Endothelial cell of umbilical vein (primary cell): Measurements from ENCODE around the gene SH3TC1. TPM values are rescaled to one million over a fixed set of nuclear protein-coding genes. Genes with fewer than 3 reads are reported as not detected.

Experiments used
- BruUV-seq: library from RNA; stranded (reverse); fragments of 400-500 nt; replicated peaks from 2 replicates; lab custom pipeline; 2021; lab: Mats Ljungman, UMichigan
- CTCF ChIA-PET: fragments of 300-600, 350-600 bp; sonication (Branson Sonifier 250); formaldehyde crosslinking; loops from one replicate; lab custom pipeline; 2021; ENCODE audit warnings: antibody characterized with exemption, inconsistent platforms; lab: Charles Lee
- POLR2A ChIA-PET: fragments of 300-600, 350-600 bp; sonication (Branson Sonifier 250); formaldehyde crosslinking; loops from one replicate; lab custom pipeline; 2021; ENCODE audit warnings: antibody characterized with exemption, inconsistent platforms; lab: Charles Lee
- DNase-seq: peaks from one replicate; pipeline ENCODE4 v3.0.0-alpha.2; 2011; ENCODE audit warnings: low read depth, low spot score
- FAIRE-seq: peaks from 2 replicates; lab custom pipeline; 2011; peaks lifted over from hg19 to GRCh38; lab: Jason Lieb, UNC
- H2AFZ ChIP-seq: 2 replicates; pipeline ENCODE4 v1.6.0; 2012; ENCODE audit warnings: low read depth, low read length, control low read depth, inconsistent platforms
- H3K27ac ChIP-seq: 2 replicates; pipeline ENCODE4 v1.5.1; 2011; ENCODE audit warnings: low read depth, mild to moderate bottlenecking, control low read depth, low read length, moderate library complexity; ENCODE audit not compliant: insufficient read depth
- H3K27me3 ChIP-seq, 2 experiments: 2 replicates each; pipeline versions ENCODE4 v1.6.0 to v1.6.1; 2011; ENCODE audit warnings: low read length in 2 of 2, mixed read lengths in 1 of 2; ENCODE audit not compliant: control insufficient read depth in 2 of 2, insufficient read depth in 2 of 2
- H3K36me3 ChIP-seq, 2 experiments: 2 replicates in 1 of 2; 3 replicates in 1 of 2; pipeline ENCODE4 v1.5.1; 2011; ENCODE audit warnings: low read length in 2 of 2, mild to moderate bottlenecking in 1 of 2, moderate library complexity in 1 of 2; ENCODE audit not compliant: control insufficient read depth in 2 of 2, insufficient read depth in 2 of 2; ENCODE audit errors: extremely low read depth in 1 of 2
- H3K4me1 ChIP-seq: 3 replicates; pipeline ENCODE4 v1.5.1; 2011; ENCODE audit warnings: mild to moderate bottlenecking, low read length; ENCODE audit not compliant: control insufficient read depth, insufficient read depth; ENCODE audit errors: extremely low read depth
- H3K4me2 ChIP-seq: 2 replicates; pipeline ENCODE4 v1.6.1; 2011; ENCODE audit warnings: low read length, control low read depth, mixed read lengths; ENCODE audit not compliant: insufficient read depth
- H3K4me3 ChIP-seq, 3 experiments: fragments of 200-600 bp in 1 of 3; sonication (generic), shearing (Covaris generic) in 1 of 3; replicated peaks in 1 of 3; 2 replicates each; pipeline ENCODE4 v1.5.1; 2011 to 2016; ENCODE audit warnings: control low read depth in 3 of 3, low read length in 3 of 3, mild to moderate bottlenecking in 2 of 3, inconsistent platforms in 1 of 3, low read depth in 1 of 3, moderate library complexity in 1 of 3; ENCODE audit not compliant: insufficient read depth in 1 of 3
- H3K79me2 ChIP-seq: 2 replicates; pipeline ENCODE4 v1.6.0; 2012; ENCODE audit warnings: low read length, inconsistent platforms; ENCODE audit not compliant: control insufficient read depth, insufficient read depth
- H3K9ac ChIP-seq: replicated peaks from 2 replicates; pipeline ENCODE3; 2011; ENCODE audit warnings: low read length, control low read depth; ENCODE audit not compliant: insufficient read depth; ENCODE audit errors: extremely low read depth
- H3K9me1 ChIP-seq: replicated peaks from 3 replicates; pipeline ENCODE4 v1.6.0; 2011; ENCODE audit warnings: mild to moderate bottlenecking, low read length; ENCODE audit not compliant: control insufficient read depth, insufficient read depth; ENCODE audit errors: extremely low read depth
- H3K9me3 ChIP-seq: replicated peaks from 2 replicates; pipeline ENCODE4 v1.5.1; 2012; ENCODE audit warnings: low read length, inconsistent platforms; ENCODE audit not compliant: control insufficient read depth, insufficient read depth
- H4K20me1 ChIP-seq: replicated peaks from 2 replicates; pipeline ENCODE3; 2011; ENCODE audit warnings: mild to moderate bottlenecking, low read length; ENCODE audit not compliant: control insufficient read depth, insufficient read depth; ENCODE audit errors: extremely low read depth
- CTCF ChIP-seq, 2 donors: IDR thresholded peaks; 1 replicate in 1 of 2; 2 replicates in 1 of 2; pipeline ENCODE4 v1.5.1; 2011; ENCODE audit warnings: low read length in 2 of 2, mild to moderate bottlenecking in 2 of 2, moderate library complexity in 2 of 2, control low read depth in 1 of 2, inconsistent platforms in 1 of 2, low read depth in 1 of 2; ENCODE audit not compliant: insufficient read depth in 1 of 2; ENCODE audit errors: extremely low read depth in 1 of 2
- EZH2 ChIP-seq: IDR thresholded peaks from 2 replicates; pipeline ENCODE4 v1.6.1; 2012; ENCODE audit warnings: borderline replicate concordance, low read depth, mild to moderate bottlenecking, moderate library complexity, low read length, inconsistent platforms; ENCODE audit not compliant: severe bottlenecking
- FOS ChIP-seq: IDR thresholded peaks from 2 replicates; pipeline ENCODE4 v1.6.1; 2011; ENCODE audit warnings: mild to moderate bottlenecking, low read length, moderate library complexity, borderline replicate concordance; ENCODE audit not compliant: insufficient read depth
- GATA2 ChIP-seq: IDR thresholded peaks from 2 replicates; pipeline ENCODE4 v1.7.0; 2011; ENCODE audit warnings: low read depth, mild to moderate bottlenecking, moderate library complexity, mixed read lengths, low read length; ENCODE audit not compliant: insufficient read length, insufficient read depth
- JUN ChIP-seq: IDR thresholded peaks from 2 replicates; pipeline ENCODE4 v1.6.1; 2011; ENCODE audit warnings: borderline replicate concordance, low read depth; ENCODE audit not compliant: insufficient read length, insufficient read depth
- MYC ChIP-seq: IDR thresholded peaks from one replicate; pipeline ENCODE4 v1.6.1; 2011; ENCODE audit warnings: mild to moderate bottlenecking, low read depth, low read length
- dilution Hi-C: fragments of 300-500 bp; cut with MboI; formaldehyde crosslinking; loops from one replicate; pipeline ENCODE4 v1.15.0; 2019; ENCODE audit warnings: low sequenced_read_pairs; ENCODE audit not compliant: extremely low pct_ligation_motif_present
- intact Hi-C: fragments of 100-400 bp; cut with micrococcal nuclease; formaldehyde crosslinking; loops from one replicate; pipeline ENCODE4 v1.10.0; 2022
- polyA plus RNA-seq, 4 experiments: library from polyadenylated mRNA; depleted of rRNA in 3 of 4; stranded (reverse) in 3 of 4; unstranded in 1 of 4; fragments of >200 nt; gene quantifications; 2 replicates each; pipeline versions ENCODE4 v1.2.1 to v1.2.3, GENCODE V29; 2011 to 2012; ENCODE audit warnings: missing spikeins in 1 of 4
- total RNA-seq: library from RNA; stranded (reverse); gene quantifications from 2 replicates; pipeline ENCODE4 v1.2.3, GENCODE V29; 2021

The SH3TC1 gene
- total and polyA plus RNA-seq, 2 donors (not counting 3 experiments of a cell fraction or from before 2014, with no cell fraction given) = 96.5 to 192 TPM

GRCh38 chr4:8230891-8231290 is 31.8 kb downstream of the SH3TC1 start:
- Histone ChIP-seq H3K9me3 (no peaks in the 10 kb centered on the region), H3K36me3 (peaks cover 35 to 79% of the 10 kb centered on the region in 2 experiments), H3K79me2 (peaks cover 12% of the 10 kb centered on the region), H3K4me3 (no peak overlapping the region), H3K9ac (no peak overlapping the region), H3K4me1 (peaks cover 6% of the 10 kb centered on the region), H3K4me2 (no peak overlapping the region), H3K9me1 (no peaks in the 10 kb centered on the region), H3K27ac (no peak overlapping the region), H2AFZ (no peak overlapping the region), H3K27me3 (no peaks in the 10 kb centered on the region), H4K20me1 (no peaks in the 10 kb centered on the region)
- no TSS peak for BruUV-seq
- CTCF ChIA-PET = interaction anchor here (1.2 to 3.2 kb wide), 3 partner anchors 54 to 172 kb away, joined by 3 to 25 read pairs (median 7); no protein-coding TSS in a partner anchor
- FAIRE-seq (no peak), DNase-seq (no peak)
- dilution Hi-C loops = no loop called here
- intact Hi-C loops = no loop called here
- no peak for TF ChIP-seq JUN
- TF ChIP-seq FOS = no peak
- TF ChIP-seq EZH2 = no peak
- no peak for TF ChIP-seq GATA2
- TF ChIP-seq CTCF (IDR thresholded peaks at IDR 0.05; ENCODE audit: extremely low read depth in 1 of 2, insufficient read depth in 1 of 2, low read depth in 1 of 2, low read length in 2 of 2) = no peak
- TF ChIP-seq MYC = no peak
- POLR2A ChIA-PET = no interaction called here
